CD8-positive, alpha-beta memory T cell (primary cell): Measurements from ENCODE around the gene PPP1R13B. TPM values are rescaled to one million over a fixed set of nuclear protein-coding genes. Genes with fewer than 3 reads are reported as not detected.
A peak's percentile ranks its signal among the peaks of the same experiment; 100 is the strongest.

Source experiments
- CTCF ChIA-PET: fragments of 350-600 bp; sonication (Branson Sonifier 250); formaldehyde crosslinking; loops from one replicate; lab custom pipeline; 2021; ENCODE audit warnings: antibody characterized with exemption; lab: Charles Lee
- POLR2A ChIA-PET: fragments of 350-600 bp; sonication (Branson Sonifier 250); formaldehyde crosslinking; loops from one replicate; lab custom pipeline; 2021; ENCODE audit warnings: antibody characterized with exemption; lab: Charles Lee
- DNase-seq, 5 donors: peaks; one replicate each; pipeline versions ENCODE4 v3.0.0 to v3.0.0-alpha.2; 2020 to 2022; ENCODE audit warnings: mixed read lengths in 1 of 5
- H3K27ac ChIP-seq: one replicate; pipeline ENCODE4 v1.7.0; 2013; ENCODE audit warnings: low read depth, mild to moderate bottlenecking, low read length, moderate library complexity
- H3K27me3 ChIP-seq: 2 replicates; pipeline ENCODE4 v1.7.0; 2013; ENCODE audit warnings: low read length, mild to moderate bottlenecking; ENCODE audit not compliant: insufficient read depth, poor library complexity, severe bottlenecking
- H3K36me3 ChIP-seq: 2 replicates; pipeline ENCODE4 v1.7.0; 2013; ENCODE audit warnings: mild to moderate bottlenecking, low read length, moderate library complexity; ENCODE audit not compliant: insufficient read depth
- H3K4me1 ChIP-seq: 2 replicates; pipeline ENCODE4 v1.7.0; 2013; ENCODE audit warnings: mild to moderate bottlenecking, low read length, moderate library complexity; ENCODE audit not compliant: insufficient read depth
- H3K4me3 ChIP-seq: 2 replicates; pipeline ENCODE4 v1.7.0; 2013; ENCODE audit warnings: mild to moderate bottlenecking, low read length
- H3K9me3 ChIP-seq: 2 replicates; pipeline ENCODE4 v1.7.0; 2013; ENCODE audit warnings: mild to moderate bottlenecking, low read length
- H3K27ac Mint-ChIP-seq, 8 donors: one replicate each; pipeline ENCODE4 v1.8.0; 2020 to 2021; ENCODE audit warnings: mixed read lengths in 8 of 8, mild to moderate bottlenecking in 6 of 8, inconsistent platforms in 3 of 8, moderate library complexity in 3 of 8
- H3K27me3 Mint-ChIP-seq, 2 donors: one replicate each; pipeline ENCODE4 v1.8.0; 2020 to 2021; ENCODE audit warnings: mixed read lengths in 2 of 2, mild to moderate bottlenecking in 1 of 2, moderate library complexity in 1 of 2
- H3K36me3 Mint-ChIP-seq, 3 donors: one replicate each; pipeline ENCODE4 v1.8.0; 2020 to 2021; ENCODE audit warnings: mixed read lengths in 3 of 3, inconsistent platforms in 1 of 3, mild to moderate bottlenecking in 1 of 3
- H3K4me1 Mint-ChIP-seq, 3 donors: one replicate each; pipeline ENCODE4 v1.8.0; 2020 to 2021; ENCODE audit warnings: mixed read lengths in 3 of 3, inconsistent platforms in 1 of 3, mild to moderate bottlenecking in 1 of 3
- H3K4me3 Mint-ChIP-seq, 7 donors: one replicate each; pipeline ENCODE4 v1.8.0; 2020 to 2021; ENCODE audit warnings: mixed read lengths in 7 of 7, mild to moderate bottlenecking in 6 of 7, moderate library complexity in 4 of 7, inconsistent platforms in 2 of 7
- H3K9me3 Mint-ChIP-seq, 5 donors: one replicate each; pipeline ENCODE4 v1.8.0; 2020 to 2022; ENCODE audit warnings: mixed read lengths in 5 of 5, mild to moderate bottlenecking in 3 of 5, moderate library complexity in 2 of 5, inconsistent platforms in 1 of 5
- polyA plus RNA-seq: library from polyadenylated mRNA; unstranded; fragments of 300-500 nt; fragmentation: Illumina TruSeq; gene quantifications from one replicate; pipeline ENCODE4 v1.2.3, GENCODE V29; 2021
- total RNA-seq, 2 experiments: library from RNA; stranded (reverse); gene quantifications; one replicate each; pipeline ENCODE4 v1.2.3, GENCODE V29; 2021

Gene PPP1R13B
- total and polyA plus RNA-seq, 3 experiments from 2014 or later, result 10.4 to 14.4 (median 14.0) TPM

- Mint-ChIP-seq H3K27me3 (no peaks in the 10 kb centered on the region), H3K9me3 (no peaks in the 10 kb centered on the region), H3K27ac (no peak overlapping the region), H3K4me1 (no peaks in the 10 kb centered on the region), H3K4me3 (no peak overlapping the region), H3K36me3 (peaks cover 0 to 24% (median 3%) of the 10 kb centered on the region in 3 donors)
- no peak for DNase-seq
- Histone ChIP-seq H3K27me3 (no peaks in the 10 kb centered on the region), H3K36me3 (peaks cover 11% of the 10 kb centered on the region), H3K4me3 (no peak overlapping the region), H3K4me1 (no peaks in the 10 kb centered on the region), H3K27ac (no peak overlapping the region), H3K9me3 (no peaks in the 10 kb centered on the region)
- POLR2A ChIA-PET, result no interaction called here
- CTCF ChIA-PET, result no interaction called here
Measured at GRCh38 chr14:103725739-103726395, 121.5 kb downstream of the PPP1R13B start.

- DNase-seq, result no peak
- POLR2A ChIA-PET, result no interaction called here
- H3K4me3 Mint-ChIP-seq, result no peak overlapping the region
Measured at GRCh38 chr14:103725001-103725682, 122.2 kb downstream of the PPP1R13B start.

GRCh38 chr14:103724116-103724515, 123.3 kb downstream of the PPP1R13B start:
- POLR2A ChIA-PET, result interaction anchor here (0.6 kb wide), 1 partner anchor 44 kb away, joined by 7 read pairs; no protein-coding TSS in a partner anchor
- no peak for DNase-seq
- no peak overlapping the region for H3K4me3 Mint-ChIP-seq
- H3K4me1 Mint-ChIP-seq, result peaks cover 2 to 15% (median 12%) of the 10 kb centered on the region in 3 donors
- H3K27me3 Mint-ChIP-seq, result no peaks in the 10 kb centered on the region
- Histone ChIP-seq H3K27me3 (no peaks in the 10 kb centered on the region), H3K9me3 (no peaks in the 10 kb centered on the region), H3K4me1 (no peaks in the 10 kb centered on the region), H3K4me3 (no peak overlapping the region), H3K36me3 (peaks cover 6% of the 10 kb centered on the region), H3K27ac (no peak overlapping the region)
- CTCF ChIA-PET, result no interaction called here
- H3K36me3 Mint-ChIP-seq, result peaks cover 0 to 12% (median 0%) of the 10 kb centered on the region in 3 donors
- H3K27ac Mint-ChIP-seq, result no peak overlapping the region
- H3K9me3 Mint-ChIP-seq, result no peaks in the 10 kb centered on the region

More at GRCh38 chr14:103725001-103725682, 122.2 kb downstream of the PPP1R13B start:
- Histone ChIP-seq H3K27ac (no peak overlapping the region), H3K36me3 (peaks cover 11% of the 10 kb centered on the region), H3K9me3 (no peaks in the 10 kb centered on the region), H3K27me3 (no peaks in the 10 kb centered on the region), H3K4me1 (no peaks in the 10 kb centered on the region), H3K4me3 (no peak overlapping the region)
- Mint-ChIP-seq H3K27me3 (no peaks in the 10 kb centered on the region), H3K4me1 (peaks cover 2 to 5% (median 2%) of the 10 kb centered on the region in 3 donors), H3K27ac (no peak overlapping the region), H3K36me3 (peaks cover 0 to 21% (median 3%) of the 10 kb centered on the region in 3 donors), H3K9me3 (no peaks in the 10 kb centered on the region)
- CTCF ChIA-PET, result no interaction called here

- Mint-ChIP-seq H3K4me3 (no peak overlapping the region), H3K36me3 (peaks cover 0 to 8% (median 0%) of the 10 kb centered on the region in 3 donors), H3K27ac (peak overlapping the region in 1 of 8 donors; percentile 69), H3K9me3 (no peaks in the 10 kb centered on the region), H3K27me3 (no peaks in the 10 kb centered on the region), H3K4me1 (peaks cover 3 to 18% (median 14%) of the 10 kb centered on the region in 3 donors)
- no peak overlapping the region for H3K4me3 ChIP-seq
- ChIA-PET CTCF (no interaction called here), POLR2A (interaction anchor here (0.6 kb wide), 1 partner anchor 43 kb away, joined by 7 read pairs; no protein-coding TSS in a partner anchor)
- no peaks in the 10 kb centered on the region for H3K9me3 ChIP-seq
- no peak overlapping the region for H3K27ac ChIP-seq
- H3K4me1 ChIP-seq, result no peaks in the 10 kb centered on the region
- peaks cover 2% of the 10 kb centered on the region for H3K36me3 ChIP-seq
- H3K27me3 ChIP-seq, result no peaks in the 10 kb centered on the region
- DNase-seq, result no peak
Measured at GRCh38 chr14:103723748-103724081, 123.7 kb downstream of the PPP1R13B start.

- CTCF ChIA-PET, result no interaction called here
Measured at GRCh38 chr14:103721334-103722120, 125.8 kb downstream of the PPP1R13B start.

GRCh38 chr14:103719751-103720150, 127.6 kb downstream of the PPP1R13B start:
- H3K27me3 ChIP-seq, result no peaks in the 10 kb centered on the region
- CTCF ChIA-PET, result no interaction called here
- peak overlapping the region in 2 of 7 donors; percentile 76 to 85 for H3K4me3 Mint-ChIP-seq
- no peak overlapping the region for H3K27ac ChIP-seq
- H3K27me3 Mint-ChIP-seq, result peaks cover 0 to 2% of the 10 kb centered on the region in 2 donors
- no peaks in the 10 kb centered on the region for H3K9me3 Mint-ChIP-seq
- no peak overlapping the region for H3K4me3 ChIP-seq
- peaks cover 17 to 44% (median 37%) of the 10 kb centered on the region in 3 donors for H3K4me1 Mint-ChIP-seq
- H3K36me3 Mint-ChIP-seq, result peaks cover 0 to 4% (median 0%) of the 10 kb centered on the region in 3 donors
- no peaks in the 10 kb centered on the region for H3K9me3 ChIP-seq
- H3K27ac Mint-ChIP-seq, result peak overlapping the region in 2 of 8 donors; percentile 24 to 37
- peaks cover 8% of the 10 kb centered on the region for H3K4me1 ChIP-seq
- POLR2A ChIA-PET, result no interaction called here
- DNase-seq, result no peak
- H3K36me3 ChIP-seq, result no peaks in the 10 kb centered on the region

More at GRCh38 chr14:103721334-103722120, 125.8 kb downstream of the PPP1R13B start:
- H3K9me3 Mint-ChIP-seq, result no peaks in the 10 kb centered on the region
- H3K27me3 Mint-ChIP-seq, result no peaks in the 10 kb centered on the region
- H3K4me1 ChIP-seq, result peaks cover 6% of the 10 kb centered on the region
- H3K27ac ChIP-seq, result no peak overlapping the region
- POLR2A ChIA-PET, result no interaction called here
- no peaks in the 10 kb centered on the region for H3K36me3 ChIP-seq
- H3K4me3 Mint-ChIP-seq, result no peak overlapping the region
- no peaks in the 10 kb centered on the region for H3K9me3 ChIP-seq
- no peaks in the 10 kb centered on the region for H3K27me3 ChIP-seq
- no peak for DNase-seq
- no peak overlapping the region for H3K4me3 ChIP-seq
- peak overlapping the region in 1 of 8 donors; percentile 9 for H3K27ac Mint-ChIP-seq
- H3K36me3 Mint-ChIP-seq, result peaks cover 0 to 2% (median 0%) of the 10 kb centered on the region in 3 donors
- peaks cover 14 to 38% (median 32%) of the 10 kb centered on the region in 3 donors for H3K4me1 Mint-ChIP-seq

GRCh38 chr14:103718572-103718971, 128.8 kb downstream of the PPP1R13B start:
- ChIA-PET POLR2A (interaction anchor here (0.6 kb wide), 1 partner anchor 12 kb away, joined by 4 read pairs; no protein-coding TSS in a partner anchor), CTCF (no interaction called here)
- Histone ChIP-seq H3K4me1 (peaks cover 19% of the 10 kb centered on the region), H3K36me3 (no peaks in the 10 kb centered on the region), H3K9me3 (no peaks in the 10 kb centered on the region), H3K27ac (no peak overlapping the region), H3K27me3 (no peaks in the 10 kb centered on the region), H3K4me3 (no peak overlapping the region)
- H3K36me3 Mint-ChIP-seq, result peaks cover 0 to 4% (median 0%) of the 10 kb centered on the region in 3 donors
- no peaks in the 10 kb centered on the region for H3K9me3 Mint-ChIP-seq
- peaks cover 0 to 2% of the 10 kb centered on the region in 2 donors for H3K27me3 Mint-ChIP-seq
- H3K27ac Mint-ChIP-seq, result no peak overlapping the region
- H3K4me1 Mint-ChIP-seq, result peaks cover 19 to 55% (median 47%) of the 10 kb centered on the region in 3 donors
- H3K4me3 Mint-ChIP-seq, result peak overlapping the region in 2 of 7 donors; percentile 50 to 54
- DNase-seq, result no peak
